ENCODE measurements around the gene ARHGEF11.

The ARHGEF11 gene

DNA sequence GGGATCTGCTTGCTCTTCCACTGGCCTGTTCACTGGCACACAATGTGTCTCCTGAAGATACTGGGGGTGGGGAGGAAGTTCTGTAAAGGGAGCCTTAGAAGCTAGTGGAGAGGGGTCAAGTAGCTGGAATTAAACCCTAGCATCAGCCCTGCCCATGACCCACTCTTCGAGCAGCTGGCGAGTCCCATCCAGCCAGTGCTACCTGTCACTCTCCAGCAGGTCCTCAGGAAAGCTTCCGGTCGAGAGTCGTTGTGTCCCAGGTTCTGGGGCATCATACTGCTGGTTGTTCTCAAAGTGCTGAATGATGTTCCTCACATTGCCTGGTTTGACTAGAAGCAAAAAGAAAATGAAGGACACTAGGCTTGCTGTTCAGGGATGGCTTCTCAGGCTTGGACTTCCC, 94.2 kb downstream of the ARHGEF11 start:
- DNase-seq (ENCODE audit: low spot score): no peak

DNA sequence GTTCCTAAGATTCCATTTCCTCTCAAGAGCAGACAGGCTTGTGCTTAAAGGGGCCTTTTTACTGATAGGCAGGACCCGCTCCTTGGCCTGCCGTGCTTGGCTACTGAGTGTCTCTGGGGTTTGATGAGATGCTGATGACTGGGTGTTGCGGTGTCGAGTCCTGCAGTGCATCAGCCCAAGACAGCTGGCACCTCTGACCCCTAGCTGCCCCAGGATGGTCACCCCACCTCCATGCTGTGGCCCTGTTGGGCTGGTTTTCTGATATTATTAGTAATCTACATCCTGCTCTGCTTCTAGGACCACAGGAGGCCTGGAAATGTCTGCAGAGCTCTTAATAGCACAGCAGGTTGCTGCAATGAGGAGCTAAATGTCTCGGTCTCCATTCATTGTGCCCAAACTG, 96.4 kb downstream of the ARHGEF11 start:
- DNase-seq (ENCODE audit: low spot score): no peak

DNA sequence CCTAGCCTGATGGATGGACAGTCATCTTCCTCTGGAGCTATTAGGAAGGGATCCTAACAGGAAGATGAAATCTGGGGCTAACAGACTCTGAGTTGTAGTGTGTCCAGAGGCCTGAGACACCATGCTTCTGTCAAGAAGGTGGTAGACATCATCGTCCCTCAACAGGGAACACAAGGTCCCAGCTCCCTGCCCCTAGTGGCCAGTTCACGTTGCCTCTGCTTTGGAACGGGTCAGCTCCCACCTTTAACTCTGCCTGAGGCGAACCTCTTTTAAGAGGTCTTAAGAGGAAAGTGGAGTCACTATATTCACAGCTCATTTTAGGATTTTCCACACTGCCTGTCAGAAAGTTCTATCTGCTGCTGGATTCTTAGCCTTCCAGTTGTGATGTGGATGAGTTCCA, 96.8 kb downstream of the ARHGEF11 start:
- no peak for DNase-seq (ENCODE audit: low spot score)

GRCh38 chr1:156947818-156948525, 97.6 kb downstream of the ARHGEF11 start:
- no peak for DNase-seq (ENCODE audit: low spot score)

GRCh38 chr1:156947127-156947526, 98.4 kb downstream of the ARHGEF11 start:
- no peak for DNase-seq (ENCODE audit: low spot score)

DNA sequence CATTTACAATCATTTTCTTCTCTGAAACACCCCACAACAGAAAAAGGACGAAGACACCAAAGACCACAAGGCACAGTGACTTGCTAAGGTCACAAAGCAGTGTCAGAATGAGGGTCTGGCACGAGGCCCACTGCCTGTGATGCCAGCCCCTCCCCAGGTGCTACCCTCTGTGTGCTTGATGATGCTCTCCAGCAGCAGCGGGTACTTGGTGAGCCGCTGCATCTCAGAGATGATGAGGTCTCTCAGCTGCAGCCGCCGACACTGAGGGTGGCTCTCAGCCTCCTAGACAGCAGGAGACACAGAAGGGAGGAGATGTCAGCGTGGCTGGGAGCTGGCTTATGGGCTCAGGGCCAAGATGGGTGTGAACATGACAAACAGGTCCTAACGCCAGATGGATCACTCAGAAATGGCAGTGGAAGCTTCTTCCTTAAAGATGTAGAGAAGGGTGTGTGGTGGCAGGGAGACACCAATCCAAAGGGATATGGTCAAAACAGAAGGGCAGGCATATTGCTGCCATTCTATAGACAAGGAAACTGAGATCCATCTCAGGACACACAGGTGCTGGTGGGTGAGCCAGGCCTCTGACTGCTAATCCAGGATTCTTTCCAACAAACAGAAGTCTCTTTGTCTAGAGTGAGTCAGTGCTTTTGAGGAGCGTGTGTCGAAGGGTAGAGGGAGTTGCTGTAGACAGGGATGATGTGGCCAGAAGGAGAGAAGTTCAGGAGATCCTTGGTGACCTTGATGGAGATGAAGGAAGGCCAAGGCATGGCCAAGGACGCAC, 99.5 kb downstream of the ARHGEF11 start:
- no peak for DNase-seq (ENCODE audit: low spot score)

- DNase-seq (ENCODE audit: low spot score): no peak
These were observed 100.7 kb downstream of the ARHGEF11 start for GRCh38 chr1:156944848-156945247.

GRCh38 chr1:156944268-156944667, 101.3 kb downstream of the ARHGEF11 start:
- no peak for DNase-seq (ENCODE audit: low spot score)

DNA sequence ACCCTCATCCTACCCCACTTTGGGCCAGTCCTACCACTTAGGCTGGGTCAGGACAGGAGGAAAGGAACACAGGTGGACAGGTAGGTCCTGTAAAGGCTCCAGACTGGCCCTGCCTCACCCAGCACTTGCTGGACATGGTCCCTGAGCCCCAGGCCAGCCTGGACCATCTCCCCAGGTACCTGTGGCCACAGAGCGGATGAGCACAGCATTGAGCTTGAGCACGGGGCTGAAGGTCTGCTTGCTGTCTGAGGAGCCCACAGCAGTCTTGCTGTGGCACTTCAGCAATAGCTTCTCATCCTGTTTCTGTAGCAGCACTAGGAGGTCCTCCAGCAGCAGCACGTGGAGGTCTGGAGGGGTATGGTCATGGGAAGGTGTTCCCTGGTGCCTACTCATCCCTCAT, 101.8 kb downstream of the ARHGEF11 start:
- DNase-seq (ENCODE audit: low spot score): no peak

- no peak for DNase-seq (ENCODE audit: low spot score)
These were observed 103.0 kb downstream of the ARHGEF11 start for GRCh38 chr1:156942576-156942975.

DNA sequence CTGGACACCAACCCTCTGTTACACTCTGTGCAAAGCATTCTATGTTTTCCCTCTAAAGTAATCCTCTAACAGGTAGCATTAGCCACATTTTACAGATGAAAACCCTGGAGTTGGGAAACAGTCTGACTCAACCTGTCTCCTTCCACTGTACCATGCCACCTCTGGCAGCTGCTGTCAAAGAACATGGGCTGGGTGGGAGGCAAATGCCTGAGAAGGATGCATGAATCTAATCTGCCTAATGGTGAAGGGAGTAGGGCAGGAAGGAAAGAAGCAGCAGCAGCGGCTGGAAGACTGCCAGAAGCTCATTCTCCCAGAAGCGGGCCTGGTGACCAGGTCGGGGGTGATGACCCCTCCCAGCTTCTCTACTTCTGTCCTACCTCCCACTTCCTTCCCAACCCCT, 103.4 kb downstream of the ARHGEF11 start:
- DNase-seq (ENCODE audit: low spot score): no peak

GRCh38 chr1:156941675-156942074, 103.9 kb downstream of the ARHGEF11 start:
- no peak for DNase-seq (ENCODE audit: low spot score)

DNA sequence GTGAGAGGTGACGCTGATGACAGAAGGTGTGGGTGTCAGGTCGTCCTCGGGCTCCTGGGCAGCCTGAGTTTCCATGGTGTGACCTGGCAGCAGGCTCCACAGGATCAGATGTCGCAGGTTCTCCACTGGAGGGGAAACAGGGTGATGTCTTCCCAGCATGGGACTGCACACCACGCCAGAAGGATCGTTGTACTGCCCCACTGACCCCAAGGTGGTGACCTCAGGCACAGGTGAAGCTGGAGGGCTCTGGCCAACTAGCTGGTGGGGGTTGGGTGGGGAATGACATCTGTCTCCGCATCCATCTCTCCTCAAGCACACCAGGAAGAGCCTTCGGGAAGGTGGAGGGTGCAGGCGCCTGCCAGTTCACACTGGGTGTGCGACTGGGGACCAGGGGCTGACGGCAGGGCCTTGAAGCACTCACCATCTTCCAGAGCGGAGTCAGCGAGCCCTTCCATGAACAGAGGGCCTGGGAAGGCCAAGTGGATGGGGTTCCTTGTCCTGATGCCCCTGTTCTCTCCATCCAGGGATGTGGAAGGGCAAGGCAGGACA, 105.7 kb downstream of the ARHGEF11 start:
- no peak for DNase-seq (ENCODE audit: low spot score)

DNA sequence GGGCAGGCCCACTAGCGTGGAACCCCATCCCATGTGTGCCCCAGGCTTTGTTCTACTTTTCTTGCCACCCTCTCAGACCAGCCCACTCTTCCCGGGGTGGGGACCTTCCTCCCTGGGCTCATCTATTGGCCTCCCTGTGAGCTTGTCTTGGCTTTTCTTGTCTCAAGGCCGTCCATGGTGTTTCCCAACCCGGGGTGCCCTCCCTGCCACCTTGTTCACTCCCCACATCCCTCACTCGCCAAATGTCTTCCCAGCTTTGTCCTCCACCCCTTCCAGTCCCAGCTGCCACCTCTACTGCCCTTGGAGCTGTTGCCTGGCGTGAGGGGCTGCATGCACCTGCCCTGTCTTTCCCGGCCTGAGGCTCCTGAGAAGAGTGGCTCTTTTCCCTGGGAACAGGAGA, 106.7 kb downstream of the ARHGEF11 start:
- DNase-seq (ENCODE audit: low spot score): no peak

DNA sequence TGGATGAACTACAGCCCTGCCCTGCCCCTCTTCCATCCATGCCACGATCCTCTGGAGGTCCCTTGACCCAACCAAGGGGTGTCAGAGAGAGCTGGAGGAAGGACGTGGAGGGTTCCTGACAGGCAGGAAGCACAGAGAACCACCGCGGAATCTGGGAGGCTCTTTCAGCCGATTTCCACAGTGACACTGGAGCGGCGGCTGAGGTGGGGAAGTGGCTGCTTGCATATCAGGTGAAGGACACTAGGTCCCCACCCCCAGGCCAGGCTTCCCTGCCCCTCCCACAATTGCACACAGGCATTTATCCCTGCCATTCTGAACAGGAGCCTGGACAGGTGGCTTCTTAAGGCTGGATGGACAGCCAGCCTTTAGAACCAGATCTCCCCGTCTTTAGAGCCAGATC, 107.7 kb downstream of the ARHGEF11 start:
- DNase-seq (ENCODE audit: low spot score): no peak

DNA sequence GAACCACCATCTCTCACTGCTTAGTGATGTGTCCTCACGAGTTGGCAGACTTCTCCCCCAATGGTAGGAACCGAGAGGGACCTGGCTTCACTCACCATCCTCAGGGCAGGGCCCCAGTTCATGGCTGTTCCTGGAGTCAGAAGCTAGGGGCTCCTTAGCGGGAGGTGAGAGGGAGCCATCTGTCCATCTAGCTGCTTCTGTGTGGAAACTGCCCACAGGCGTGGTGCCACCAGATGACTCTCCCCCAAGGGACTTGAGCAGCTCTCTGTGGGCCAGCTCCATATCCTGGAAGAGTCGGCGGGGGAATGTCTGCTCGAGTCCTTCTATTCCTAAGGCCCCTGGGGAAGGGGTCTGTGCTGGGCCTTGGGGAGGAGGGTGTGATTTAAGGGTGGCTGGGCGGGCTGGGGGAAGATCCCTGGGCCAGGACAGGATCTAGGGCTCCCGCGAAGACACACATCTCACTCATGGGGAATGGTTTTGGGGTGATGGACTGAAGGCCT, 108.8 kb downstream of the ARHGEF11 start:
- DNase-seq (ENCODE audit: low spot score): no peak

DNA sequence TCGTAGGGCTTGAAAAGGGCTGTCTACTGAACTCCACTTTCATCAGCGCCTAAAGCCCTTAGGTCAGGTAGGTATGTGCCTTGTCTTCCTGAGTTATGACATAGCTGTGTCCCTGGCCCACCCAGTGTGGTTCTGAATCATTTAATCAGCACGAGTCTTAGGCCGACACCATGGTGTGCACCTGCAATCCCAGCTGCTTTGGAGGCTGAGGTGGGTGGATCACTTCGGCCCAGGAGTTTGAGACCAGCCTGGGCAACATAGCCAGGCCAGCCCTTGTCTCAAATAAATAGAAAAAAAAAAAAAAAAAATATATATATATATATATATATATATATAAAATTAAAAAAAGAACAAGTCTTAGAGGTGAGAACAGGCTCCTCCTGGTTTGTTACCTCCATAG, 109.4 kb downstream of the ARHGEF11 start:
- DNase-seq (ENCODE audit: low spot score): no peak

- DNase-seq (ENCODE audit: low spot score): no peak
These were observed 109.9 kb downstream of the ARHGEF11 start for GRCh38 chr1:156935505-156936128.

DNA sequence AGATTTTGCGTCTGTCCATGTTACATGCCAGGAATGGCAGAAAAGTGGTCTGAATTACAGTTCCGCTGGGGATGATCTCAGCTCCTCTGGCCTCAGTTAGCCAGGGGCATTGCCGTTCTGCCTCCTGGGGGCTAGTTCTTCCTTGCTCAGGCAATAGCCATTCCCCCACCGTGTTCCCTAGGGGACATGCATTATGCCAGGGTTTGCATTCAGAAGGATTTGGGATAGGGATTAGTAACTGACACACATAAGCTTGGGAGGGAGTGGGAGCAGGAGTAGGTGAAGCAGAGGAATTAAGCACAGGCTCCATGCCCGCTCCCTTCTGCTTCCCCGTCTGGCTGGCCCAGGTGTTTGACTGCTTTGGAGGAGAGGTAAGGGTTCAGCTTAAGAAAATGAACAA, 112.4 kb downstream of the ARHGEF11 start:
- DNase-seq (ENCODE audit: low spot score): no peak

- no peak for DNase-seq (ENCODE audit: low spot score)
These were observed 113.4 kb downstream of the ARHGEF11 start for GRCh38 chr1:156931974-156932710.

DNA sequence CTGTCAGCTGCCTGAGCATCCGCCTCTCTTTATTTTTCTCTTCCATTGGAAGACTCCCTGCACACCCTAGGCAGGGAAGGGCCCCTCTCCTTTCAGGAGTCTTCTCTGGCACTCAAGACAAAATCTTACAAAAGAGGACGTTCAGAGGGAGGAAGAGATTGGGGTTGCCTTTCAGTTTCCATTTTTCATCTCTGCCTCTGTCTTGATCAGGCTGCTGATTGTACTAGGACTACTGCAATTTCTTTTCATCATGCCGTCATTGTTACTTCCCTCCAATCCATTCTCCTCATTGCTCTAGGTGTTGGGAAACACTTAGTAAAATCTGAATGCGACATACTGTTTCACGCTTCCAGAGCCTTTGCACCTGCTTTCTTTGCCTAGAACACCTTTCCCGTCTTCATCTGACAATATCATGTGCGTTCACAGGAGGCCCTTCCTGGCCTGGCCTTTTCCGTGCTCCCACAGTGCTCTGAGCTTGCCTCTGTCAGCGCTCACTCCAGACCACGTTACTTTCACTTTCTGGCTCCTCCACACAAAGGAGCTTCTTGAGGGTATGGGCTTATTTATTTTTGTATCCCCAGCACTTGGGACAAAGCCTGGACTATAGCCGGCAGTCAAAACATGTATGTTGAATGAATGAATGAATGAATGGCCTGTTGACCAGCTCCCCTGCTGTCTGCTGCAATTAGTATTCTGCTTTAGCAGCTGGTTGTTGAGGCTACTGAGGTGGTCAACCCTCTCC, 114.2 kb downstream of the ARHGEF11 start:
- DNase-seq (ENCODE audit: low spot score): no peak
